Fibroblast of villous mesenchyme (primary cell): Measurements from ENCODE around the gene SRGAP3. TPM values are rescaled to one million over a fixed set of nuclear protein-coding genes. Genes with fewer than 3 reads are reported as not detected.

Source experiments
- DNase-seq: peaks from one replicate; pipeline ENCODE4 v3.0.0-alpha.2; 2010; ENCODE audit warnings: low read depth
- H3K4me3 ChIP-seq: 2 replicates; pipeline ENCODE4 v1.5.1; 2011; ENCODE audit warnings: low read depth, mild to moderate bottlenecking, low read length
- total RNA-seq: library from RNA; depleted of rRNA; stranded (reverse); fragments of >200 nt; gene quantifications from 2 replicates; pipeline ENCODE4 v1.2.3, GENCODE V29; 2012
- TF ChIP-seq, protein P1 (sequence below): IDR thresholded peaks from 2 replicates; pipeline ENCODE4 v1.5.1; 2012; ENCODE audit warnings: low read depth, mild to moderate bottlenecking, low read length; ENCODE audit not compliant: insufficient read depth

The SRGAP3 gene
- total RNA-seq, 1 donor, result 3.5 TPM

DNA sequence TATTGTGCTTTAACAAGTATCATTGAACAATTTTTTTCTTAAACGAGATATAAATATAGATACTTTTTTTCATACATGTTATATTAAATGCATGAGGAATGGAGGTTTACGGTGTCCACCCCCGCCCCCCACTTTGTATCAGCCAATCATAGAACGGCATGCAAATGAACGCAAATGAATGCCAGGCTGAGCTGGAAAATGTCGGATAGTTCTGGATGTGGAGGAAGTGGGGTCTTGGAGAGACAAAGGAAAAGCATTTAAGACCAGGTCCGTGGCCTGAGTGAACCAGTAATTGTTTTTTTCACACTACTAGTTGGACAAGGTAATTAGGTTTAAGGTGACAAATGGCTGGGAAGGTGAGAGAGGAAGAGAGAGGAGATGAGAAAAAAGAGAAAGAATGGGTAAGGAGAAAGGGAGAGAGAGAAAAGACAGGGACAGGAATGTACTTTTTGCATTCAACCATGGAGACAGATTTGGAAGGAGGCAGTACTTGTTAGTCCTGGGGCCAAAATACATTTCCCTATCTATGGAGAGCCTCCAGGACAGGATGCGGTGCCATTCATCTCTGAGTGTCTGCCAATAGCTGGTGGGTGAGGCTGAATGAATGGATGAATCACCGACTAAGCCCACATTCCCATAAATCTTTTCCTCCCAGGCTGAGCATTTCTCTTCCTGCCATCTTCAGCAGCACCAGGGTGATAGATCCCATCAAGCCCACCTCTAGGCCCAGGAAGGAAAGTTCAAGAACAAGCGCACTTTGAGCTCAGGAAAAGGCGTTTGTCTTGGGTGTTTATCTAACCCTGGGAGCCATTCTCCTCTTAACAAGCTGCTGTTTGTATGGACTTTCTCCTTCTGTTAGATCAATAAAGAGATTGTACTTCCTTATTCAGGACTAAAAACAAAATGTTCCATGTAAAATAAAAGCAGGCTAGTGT is 284.7 kb downstream of the SRGAP3 start:
- no peak overlapping the region for H3K4me3 ChIP-seq
- TF ChIP-seq, protein P1, sequence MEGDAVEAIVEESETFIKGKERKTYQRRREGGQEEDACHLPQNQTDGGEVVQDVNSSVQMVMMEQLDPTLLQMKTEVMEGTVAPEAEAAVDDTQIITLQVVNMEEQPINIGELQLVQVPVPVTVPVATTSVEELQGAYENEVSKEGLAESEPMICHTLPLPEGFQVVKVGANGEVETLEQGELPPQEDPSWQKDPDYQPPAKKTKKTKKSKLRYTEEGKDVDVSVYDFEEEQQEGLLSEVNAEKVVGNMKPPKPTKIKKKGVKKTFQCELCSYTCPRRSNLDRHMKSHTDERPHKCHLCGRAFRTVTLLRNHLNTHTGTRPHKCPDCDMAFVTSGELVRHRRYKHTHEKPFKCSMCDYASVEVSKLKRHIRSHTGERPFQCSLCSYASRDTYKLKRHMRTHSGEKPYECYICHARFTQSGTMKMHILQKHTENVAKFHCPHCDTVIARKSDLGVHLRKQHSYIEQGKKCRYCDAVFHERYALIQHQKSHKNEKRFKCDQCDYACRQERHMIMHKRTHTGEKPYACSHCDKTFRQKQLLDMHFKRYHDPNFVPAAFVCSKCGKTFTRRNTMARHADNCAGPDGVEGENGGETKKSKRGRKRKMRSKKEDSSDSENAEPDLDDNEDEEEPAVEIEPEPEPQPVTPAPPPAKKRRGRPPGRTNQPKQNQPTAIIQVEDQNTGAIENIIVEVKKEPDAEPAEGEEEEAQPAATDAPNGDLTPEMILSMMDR, result no peak
- peak; percentile 35 for DNase-seq

DNA sequence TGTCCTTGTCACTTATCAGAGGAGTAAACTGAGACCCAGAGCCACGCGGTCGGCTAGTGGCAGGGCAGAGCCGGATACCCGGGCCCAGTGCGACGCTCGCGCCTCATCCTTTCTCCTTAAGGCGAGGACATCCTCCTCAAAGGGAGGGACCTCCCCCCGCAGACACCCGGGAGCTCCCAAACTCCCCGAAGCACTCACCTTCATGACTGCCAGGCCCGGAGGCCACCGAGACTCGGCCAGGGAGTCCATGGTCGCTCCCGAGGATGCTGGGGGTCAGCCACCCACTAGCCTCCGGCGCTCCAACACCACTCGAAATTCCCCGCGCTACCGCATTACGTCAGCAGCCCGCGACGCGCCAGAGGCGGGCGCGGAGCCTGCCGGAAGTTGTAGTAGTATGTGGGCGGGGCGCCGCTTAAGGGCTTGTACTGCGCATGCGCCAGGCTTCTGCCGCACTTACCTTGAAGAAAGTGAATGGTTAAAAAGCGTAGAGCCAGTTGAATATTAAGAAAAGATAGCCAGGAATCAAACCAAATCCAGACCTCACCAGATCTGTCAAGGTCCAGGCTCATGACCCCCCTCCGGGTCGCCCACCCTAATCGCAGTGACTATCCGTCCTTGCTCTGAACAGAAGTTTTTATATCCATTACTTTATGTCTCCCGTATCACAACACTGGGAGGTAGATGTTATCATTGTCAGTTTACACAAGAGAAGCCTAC is 286.2 kb downstream of the SRGAP3 start, which contains the start of gene RAD18:
TSS of gene RAD18 (minus strand) at position 336 of the 717 bp plus-strand sequence. CDS start at position 249, 87 bp downstream.
- H3K4me3 ChIP-seq, result peak within 1 kb of the TSS; percentile 93
- DNase-seq, result peak; percentile 90
- TF ChIP-seq, protein P1, result no peak

DNA sequence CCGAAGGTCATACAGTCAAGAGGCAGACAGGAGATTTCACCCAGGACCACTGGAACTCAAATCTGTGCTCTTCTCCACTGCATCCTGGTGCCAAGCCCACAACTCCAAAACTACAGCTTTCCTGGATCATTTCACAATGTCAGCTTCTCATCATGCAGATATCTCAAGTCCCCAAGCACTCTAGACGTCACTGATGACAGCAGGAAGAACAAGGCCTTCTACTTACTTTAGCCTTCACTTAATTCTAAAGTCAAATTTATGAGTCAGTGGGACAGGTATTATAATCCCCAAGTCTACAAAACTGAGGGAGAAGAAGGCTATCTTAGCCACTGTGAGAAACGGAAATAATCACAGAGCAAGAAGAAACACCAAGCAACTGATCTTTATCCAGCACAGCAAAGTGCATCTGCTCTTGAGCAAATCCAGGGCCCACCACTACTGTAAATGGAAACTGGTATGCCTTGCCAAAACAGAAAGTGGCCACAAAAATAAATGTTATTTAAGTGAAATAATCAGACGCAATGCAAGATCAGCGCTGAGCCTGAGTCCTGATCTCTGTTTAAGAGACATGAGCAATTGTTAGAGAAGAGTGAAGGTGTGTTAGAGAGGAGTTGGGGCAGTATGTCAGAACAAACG is 287.1 kb downstream of the SRGAP3 start:
- no peak for DNase-seq
- TF ChIP-seq, protein P1, result no peak
- peak overlapping the region; percentile 93 for H3K4me3 ChIP-seq

DNA sequence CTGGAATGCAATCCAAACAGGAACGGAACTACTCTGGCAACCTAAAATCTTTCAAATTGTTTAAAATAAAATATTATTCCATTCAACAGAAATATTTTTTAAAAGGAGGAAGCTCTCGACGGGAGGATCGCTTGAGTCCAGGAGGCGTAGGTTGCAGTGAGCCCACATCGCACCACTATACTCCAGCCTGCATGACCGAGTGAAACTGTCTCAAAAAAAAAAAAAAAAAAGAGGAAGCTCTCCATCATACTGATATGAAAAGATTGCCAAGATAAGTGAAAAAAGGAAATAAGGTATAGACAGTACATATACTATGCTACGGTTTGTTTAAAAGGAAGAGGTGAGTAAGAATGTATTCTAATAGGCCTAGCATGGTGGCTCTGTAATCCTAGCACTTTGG is 289.8 kb downstream of the SRGAP3 start:
- DNase-seq, result no peak
- TF ChIP-seq, protein P1, result no peak
- H3K4me3 ChIP-seq, result no peak overlapping the region

DNA sequence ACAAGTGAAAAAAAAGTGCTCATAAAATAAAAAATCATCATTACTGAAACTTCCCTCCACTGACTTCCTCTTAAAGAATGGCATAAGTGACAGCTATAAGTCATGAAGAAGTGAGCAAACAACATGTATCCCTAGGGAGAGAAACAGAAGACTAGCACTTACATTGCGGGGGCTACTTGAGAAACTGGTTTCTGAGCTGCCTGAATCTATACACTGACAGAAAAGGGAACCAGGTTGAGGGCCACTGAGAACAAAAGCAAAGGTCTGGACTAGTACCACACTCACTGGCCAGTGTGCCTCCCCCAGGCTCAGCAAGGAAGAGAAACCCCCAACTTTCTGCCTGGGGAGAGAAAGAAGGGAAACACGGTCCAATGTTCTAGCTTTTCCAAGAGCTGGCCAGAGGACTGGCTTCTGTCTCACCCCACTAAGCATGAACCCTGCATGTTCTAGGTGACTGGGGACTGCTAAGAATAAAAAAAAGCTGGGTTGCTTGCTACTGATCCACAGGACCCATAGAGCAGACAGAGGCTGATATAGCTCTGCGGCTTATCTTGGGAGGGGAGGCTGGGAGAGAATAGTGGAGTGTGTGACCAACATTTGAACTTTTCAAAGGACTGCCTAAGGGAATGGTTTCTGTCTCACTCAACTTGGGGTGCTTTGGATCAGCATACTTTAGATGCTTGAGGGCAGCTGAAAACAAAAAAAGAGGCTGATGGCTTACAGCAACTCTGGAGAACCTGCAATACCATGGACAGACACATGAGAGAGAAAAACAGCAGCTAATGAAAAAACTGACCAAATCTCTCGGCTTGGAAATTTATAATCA is 294.3 kb downstream of the SRGAP3 start:
- peak; percentile 65 for DNase-seq
- TF ChIP-seq, protein P1, result peak; percentile 23
- H3K4me3 ChIP-seq, result no peak overlapping the region

DNA sequence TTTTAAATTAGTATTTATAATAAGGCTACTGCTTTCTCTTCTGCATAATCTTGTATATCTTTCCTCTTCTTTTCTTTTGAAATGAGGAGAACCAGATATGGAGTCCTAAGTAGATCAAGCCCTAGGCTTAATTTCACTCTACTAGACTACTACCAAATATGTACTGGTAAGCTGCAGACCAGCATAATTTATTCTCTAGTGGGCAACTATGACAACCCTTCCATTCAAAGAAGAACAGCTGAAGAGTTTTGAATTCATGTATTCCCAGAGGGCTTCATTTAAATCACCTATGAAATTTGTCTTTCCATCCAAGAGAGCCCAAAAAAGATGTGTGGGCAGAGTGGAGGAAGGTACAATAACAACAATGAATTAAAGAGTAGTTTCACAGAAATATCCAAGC is 296.1 kb downstream of the SRGAP3 start:
- no peak for DNase-seq
- TF ChIP-seq, protein P1, result no peak
- H3K4me3 ChIP-seq, result no peak overlapping the region
